Prostate gland (tissue), 2 donors: ENCODE measurements around the gene PSAPL1.

Experiments
- CTCF ChIP-seq, 4 experiments: fragments of 200-600 bp in 2 of 4; fragments of 450-650 bp in 2 of 4; sonication (generic) in 2 of 4; IDR thresholded peaks; 1 replicate in 3 of 4; 2 replicates in 1 of 4; pipeline ENCODE4 v1.5.1; 2016 to 2019; ENCODE audit warnings: antibody characterized with exemption in 4 of 4, mild to moderate bottlenecking in 2 of 4, moderate library complexity in 2 of 4
- POLR2A ChIP-seq: fragments of 450-650 bp; IDR thresholded peaks from one replicate; pipeline ENCODE4 v1.6.1; 2016; ENCODE audit warnings: antibody characterized with exemption, mild to moderate bottlenecking
- POLR2AphosphoS5 ChIP-seq: sonication (generic); formaldehyde crosslinking; IDR thresholded peaks from one replicate; pipeline ENCODE4 v1.6.1; 2017; ENCODE audit warnings: antibody characterized with exemption

- no peak for TF ChIP-seq CTCF (IDR thresholded peaks at IDR 0.05)
- no peak for TF ChIP-seq POLR2A
- TF ChIP-seq POLR2AphosphoS5 = no peak
These were observed 37.3 kb downstream of the PSAPL1 start for GRCh38 chr4:7397206-7398103.
